SK-N-SH (cell line): Measurements from ENCODE around the gene GEN1.

ENCODE experiments used
- CHD2 ChIP-seq: fragments of 150-350 bp; IDR thresholded peaks from 2 replicates; pipeline ENCODE4 v1.6.1; 2018; ENCODE audit warnings: low read length; ENCODE audit not compliant: partially characterized antibody
- CTCF ChIP-seq: fragments of 200-600 bp; sonication (generic); IDR thresholded peaks from 2 replicates; pipeline ENCODE4 v1.6.1; 2017; ENCODE audit warnings: antibody characterized with exemption, mild to moderate bottlenecking, moderate library complexity
- EP300 ChIP-seq, 2 experiments: IDR thresholded peaks; 2 replicates each; pipeline versions ENCODE4 v1.4.0 to v1.6.1; 2012; ENCODE audit warnings: borderline replicate concordance in 1 of 2, low read depth in 1 of 2, low read length in 1 of 2
- EZH2phosphoT487 ChIP-seq: fragments of 200-600 bp; sonication (generic); IDR thresholded peaks from 2 replicates; pipeline ENCODE4 v1.6.1; 2017; ENCODE audit warnings: low read depth, mixed run types, mild to moderate bottlenecking, antibody characterized with exemption, moderate library complexity, borderline replicate concordance
- JUND ChIP-seq: IDR thresholded peaks from 2 replicates; pipeline ENCODE4 v1.4.0; 2012
- TAF1 ChIP-seq: IDR thresholded peaks from 2 replicates; pipeline ENCODE4 v1.6.1; 2012; ENCODE audit warnings: low read depth, mild to moderate bottlenecking, low read length, moderate library complexity, borderline replicate concordance
- TEAD4 ChIP-seq: IDR thresholded peaks from 2 replicates; pipeline ENCODE4 v1.4.0; 2012; ENCODE audit warnings: mild to moderate bottlenecking, borderline replicate concordance; ENCODE audit not compliant: insufficient read depth
- USF1 ChIP-seq: IDR thresholded peaks from 2 replicates; pipeline ENCODE4 v1.4.0; 2012; ENCODE audit warnings: low read depth, borderline replicate concordance
- TF ChIP-seq, protein P1 (sequence below): IDR thresholded peaks from 2 replicates; pipeline ENCODE4 v1.6.1; 2012; ENCODE audit warnings: mild to moderate bottlenecking, low read depth, low read length, moderate library complexity

GRCh38 chr2:17830053-17831034 is 76.4 kb downstream of the GEN1 start:
- peak; percentile 94 for TF ChIP-seq CTCF
- no peak for TF ChIP-seq JUND
- TF ChIP-seq, protein P1, sequence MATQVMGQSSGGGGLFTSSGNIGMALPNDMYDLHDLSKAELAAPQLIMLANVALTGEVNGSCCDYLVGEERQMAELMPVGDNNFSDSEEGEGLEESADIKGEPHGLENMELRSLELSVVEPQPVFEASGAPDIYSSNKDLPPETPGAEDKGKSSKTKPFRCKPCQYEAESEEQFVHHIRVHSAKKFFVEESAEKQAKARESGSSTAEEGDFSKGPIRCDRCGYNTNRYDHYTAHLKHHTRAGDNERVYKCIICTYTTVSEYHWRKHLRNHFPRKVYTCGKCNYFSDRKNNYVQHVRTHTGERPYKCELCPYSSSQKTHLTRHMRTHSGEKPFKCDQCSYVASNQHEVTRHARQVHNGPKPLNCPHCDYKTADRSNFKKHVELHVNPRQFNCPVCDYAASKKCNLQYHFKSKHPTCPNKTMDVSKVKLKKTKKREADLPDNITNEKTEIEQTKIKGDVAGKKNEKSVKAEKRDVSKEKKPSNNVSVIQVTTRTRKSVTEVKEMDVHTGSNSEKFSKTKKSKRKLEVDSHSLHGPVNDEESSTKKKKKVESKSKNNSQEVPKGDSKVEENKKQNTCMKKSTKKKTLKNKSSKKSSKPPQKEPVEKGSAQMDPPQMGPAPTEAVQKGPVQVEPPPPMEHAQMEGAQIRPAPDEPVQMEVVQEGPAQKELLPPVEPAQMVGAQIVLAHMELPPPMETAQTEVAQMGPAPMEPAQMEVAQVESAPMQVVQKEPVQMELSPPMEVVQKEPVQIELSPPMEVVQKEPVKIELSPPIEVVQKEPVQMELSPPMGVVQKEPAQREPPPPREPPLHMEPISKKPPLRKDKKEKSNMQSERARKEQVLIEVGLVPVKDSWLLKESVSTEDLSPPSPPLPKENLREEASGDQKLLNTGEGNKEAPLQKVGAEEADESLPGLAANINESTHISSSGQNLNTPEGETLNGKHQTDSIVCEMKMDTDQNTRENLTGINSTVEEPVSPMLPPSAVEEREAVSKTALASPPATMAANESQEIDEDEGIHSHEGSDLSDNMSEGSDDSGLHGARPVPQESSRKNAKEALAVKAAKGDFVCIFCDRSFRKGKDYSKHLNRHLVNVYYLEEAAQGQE, result no peak
- no peak for TF ChIP-seq USF1
- no peak for TF ChIP-seq CHD2
- TF ChIP-seq TAF1, result no peak
- no peak for TF ChIP-seq TEAD4
- no peak for TF ChIP-seq EZH2phosphoT487
- no peak for TF ChIP-seq EP300 (IDR thresholded peaks at IDR 0.05; ENCODE audit: borderline replicate concordance in 1 of 2, low read depth in 1 of 2, low read length in 1 of 2)
